ENCODE measurements around the gene OSBPL8.

Gene OSBPL8

GRCh38 chr12:76450690-76451089 is 108.9 kb downstream of the OSBPL8 start:
- Histone ChIP-seq H3K4me1 (ENCODE audit: control insufficient read depth, insufficient read depth, low read length) (0 out of 2 replicates have a peak, but pooled peaks cover 3% of the 10 kb centered on the region), H3K4me3 (ENCODE audit: low read depth, low read length) (no peak overlapping the region), H3K36me3 (ENCODE audit: control insufficient read depth in 2 of 2, insufficient read depth in 1 of 2, low read length in 2 of 2) (peaks cover 4% of the 10 kb centered on the region in 2 experiments; a peak in 2 of 3 replicates), H3K9me3 (ENCODE audit: control insufficient read depth, insufficient read depth, low read depth, low read length) (no peaks in the 10 kb centered on the region), H3K27ac (ENCODE audit: extremely low read depth, low read depth, low read length) (no peak overlapping the region)
- ChIA-PET POLR2A (no interaction called here), CTCF (no interaction called here)
- no peak for TF ChIP-seq ZNF214 (tag by site-specific recombination; IDR thresholded peaks at IDR 0.05; ENCODE audit: borderline replicate concordance)
- TF ChIP-seq ZBTB17 (tag by site-specific recombination; IDR thresholded peaks at IDR 0.05) = no peak
- TF ChIP-seq ZNF24 (tag by site-specific recombination; IDR thresholded peaks at IDR 0.05) = no peak
- TF ChIP-seq, protein P1, sequence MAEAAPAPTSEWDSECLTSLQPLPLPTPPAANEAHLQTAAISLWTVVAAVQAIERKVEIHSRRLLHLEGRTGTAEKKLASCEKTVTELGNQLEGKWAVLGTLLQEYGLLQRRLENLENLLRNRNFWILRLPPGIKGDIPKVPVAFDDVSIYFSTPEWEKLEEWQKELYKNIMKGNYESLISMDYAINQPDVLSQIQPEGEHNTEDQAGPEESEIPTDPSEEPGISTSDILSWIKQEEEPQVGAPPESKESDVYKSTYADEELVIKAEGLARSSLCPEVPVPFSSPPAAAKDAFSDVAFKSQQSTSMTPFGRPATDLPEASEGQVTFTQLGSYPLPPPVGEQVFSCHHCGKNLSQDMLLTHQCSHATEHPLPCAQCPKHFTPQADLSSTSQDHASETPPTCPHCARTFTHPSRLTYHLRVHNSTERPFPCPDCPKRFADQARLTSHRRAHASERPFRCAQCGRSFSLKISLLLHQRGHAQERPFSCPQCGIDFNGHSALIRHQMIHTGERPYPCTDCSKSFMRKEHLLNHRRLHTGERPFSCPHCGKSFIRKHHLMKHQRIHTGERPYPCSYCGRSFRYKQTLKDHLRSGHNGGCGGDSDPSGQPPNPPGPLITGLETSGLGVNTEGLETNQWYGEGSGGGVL (tag by site-specific recombination; IDR thresholded peaks at IDR 0.05) = no peak
- TF ChIP-seq ZNF114 (tag by site-specific recombination; IDR thresholded peaks at IDR 0.05) = no peak
- no peak for TF ChIP-seq HOXD13 (CRISPR knock-in tag; IDR thresholded peaks at IDR 0.05; ENCODE audit: borderline replicate concordance)
- no peak for TF ChIP-seq ZXDB (tag by site-specific recombination; IDR thresholded peaks at IDR 0.05)
- no peak for TF ChIP-seq KLF10 (tag by site-specific recombination; IDR thresholded peaks at IDR 0.05)
- TF ChIP-seq ZNF776 (tag by site-specific recombination; IDR thresholded peaks at IDR 0.05; ENCODE audit: borderline replicate concordance) = no peak
- no peak for TF ChIP-seq ZNF175 (tag by site-specific recombination; IDR thresholded peaks at IDR 0.05)
- no peak for TF ChIP-seq ZSCAN23 (tag by site-specific recombination; IDR thresholded peaks at IDR 0.05)
- no peak for TF ChIP-seq ZNF837 (tag by site-specific recombination; IDR thresholded peaks at IDR 0.05)
- TF ChIP-seq, protein P2, sequence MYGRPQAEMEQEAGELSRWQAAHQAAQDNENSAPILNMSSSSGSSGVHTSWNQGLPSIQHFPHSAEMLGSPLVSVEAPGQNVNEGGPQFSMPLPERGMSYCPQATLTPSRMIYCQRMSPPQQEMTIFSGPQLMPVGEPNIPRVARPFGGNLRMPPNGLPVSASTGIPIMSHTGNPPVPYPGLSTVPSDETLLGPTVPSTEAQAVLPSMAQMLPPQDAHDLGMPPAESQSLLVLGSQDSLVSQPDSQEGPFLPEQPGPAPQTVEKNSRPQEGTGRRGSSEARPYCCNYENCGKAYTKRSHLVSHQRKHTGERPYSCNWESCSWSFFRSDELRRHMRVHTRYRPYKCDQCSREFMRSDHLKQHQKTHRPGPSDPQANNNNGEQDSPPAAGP (tag by site-specific recombination; IDR thresholded peaks at IDR 0.05) = no peak
- TF ChIP-seq REPIN1 (tag by site-specific recombination; IDR thresholded peaks at IDR 0.05; ENCODE audit: low read depth) = no peak
- no peak for TF ChIP-seq ZNF140 (tag by site-specific recombination; IDR thresholded peaks at IDR 0.05)
- no peak for TF ChIP-seq ZNF223 (tag by site-specific recombination; IDR thresholded peaks at IDR 0.05)

DNA sequence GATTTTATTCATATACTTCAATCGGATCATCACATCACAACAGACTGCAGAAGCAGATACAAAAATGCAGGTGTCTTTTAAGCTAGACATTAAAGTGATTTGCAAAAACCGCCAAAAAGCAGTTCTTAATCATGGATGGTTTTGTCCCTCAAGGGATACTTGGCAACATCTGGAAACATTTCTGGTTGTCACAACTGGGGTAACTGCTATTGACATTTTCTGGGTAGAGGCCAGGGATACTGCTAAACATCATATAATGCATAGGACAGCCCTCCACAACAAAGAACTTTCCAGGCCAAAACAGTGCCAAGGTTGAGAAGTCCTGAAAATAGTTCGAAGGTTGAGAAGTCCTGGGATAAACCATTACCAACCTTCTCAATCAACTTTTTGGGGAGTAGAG is 109.6 kb downstream of the OSBPL8 start:
- no peak overlapping the region for H3K4me3 ChIP-seq (ENCODE audit: low read depth, low read length)
- CTCF ChIA-PET = no interaction called here
- no peaks in the 10 kb centered on the region; the same call in 1 of the 2 replicates for H3K4me1 ChIP-seq (ENCODE audit: control insufficient read depth, insufficient read depth, low read length)
- no peaks in the 10 kb centered on the region for H3K9me3 ChIP-seq (ENCODE audit: control insufficient read depth, insufficient read depth, low read depth, low read length)
- no peak overlapping the region for H3K27ac ChIP-seq (ENCODE audit: extremely low read depth, low read depth, low read length)
- POLR2A ChIA-PET = no interaction called here
- peaks cover 4% of the 10 kb centered on the region in 2 experiments; a peak in 2 of 3 replicates for H3K36me3 ChIP-seq (ENCODE audit: control insufficient read depth in 2 of 2, insufficient read depth in 1 of 2, low read length in 2 of 2)
- TF ChIP-seq ZNF138 (tag by site-specific recombination; IDR thresholded peaks at IDR 0.05; ENCODE audit: borderline replicate concordance) = no peak
- no peak for TF ChIP-seq ZSCAN4 (tag by site-specific recombination; IDR thresholded peaks at IDR 0.05)
- no peak for TF ChIP-seq ZNF350 (tag by site-specific recombination; IDR thresholded peaks at IDR 0.05)
- TF ChIP-seq ZNF792 (tag by site-specific recombination; IDR thresholded peaks at IDR 0.05) = no peak
- no peak for TF ChIP-seq ZNF10 (tag by site-specific recombination; IDR thresholded peaks at IDR 0.05)
- TF ChIP-seq, protein P3, sequence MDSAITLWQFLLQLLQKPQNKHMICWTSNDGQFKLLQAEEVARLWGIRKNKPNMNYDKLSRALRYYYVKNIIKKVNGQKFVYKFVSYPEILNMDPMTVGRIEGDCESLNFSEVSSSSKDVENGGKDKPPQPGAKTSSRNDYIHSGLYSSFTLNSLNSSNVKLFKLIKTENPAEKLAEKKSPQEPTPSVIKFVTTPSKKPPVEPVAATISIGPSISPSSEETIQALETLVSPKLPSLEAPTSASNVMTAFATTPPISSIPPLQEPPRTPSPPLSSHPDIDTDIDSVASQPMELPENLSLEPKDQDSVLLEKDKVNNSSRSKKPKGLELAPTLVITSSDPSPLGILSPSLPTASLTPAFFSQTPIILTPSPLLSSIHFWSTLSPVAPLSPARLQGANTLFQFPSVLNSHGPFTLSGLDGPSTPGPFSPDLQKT (IDR thresholded peaks at IDR 0.05; ENCODE audit: borderline replicate concordance, low read depth, low read length) = no peak
- TF ChIP-seq KLF9 (tag by site-specific recombination; IDR thresholded peaks at IDR 0.05; ENCODE audit: low read depth) = no peak
- no peak for TF ChIP-seq ZNF426 (tag by site-specific recombination; IDR thresholded peaks at IDR 0.05)
- TF ChIP-seq ZFP41 (tag by site-specific recombination; IDR thresholded peaks at IDR 0.05; ENCODE audit: borderline replicate concordance) = no peak
- no peak for TF ChIP-seq WT1 (tag by site-specific recombination; IDR thresholded peaks at IDR 0.05)
- no peak for TF ChIP-seq ZNF677 (tag by site-specific recombination; IDR thresholded peaks at IDR 0.05)
- TF ChIP-seq MEIS1 (CRISPR knock-in tag; IDR thresholded peaks at IDR 0.05; ENCODE audit: borderline replicate concordance) = no peak
- TF ChIP-seq ZEB2 (tag by site-specific recombination; IDR thresholded peaks at IDR 0.05) = no peak
- no peak for TF ChIP-seq SCRT1 (tag by site-specific recombination; IDR thresholded peaks at IDR 0.05; ENCODE audit: borderline replicate concordance)
- TF ChIP-seq, protein P4, sequence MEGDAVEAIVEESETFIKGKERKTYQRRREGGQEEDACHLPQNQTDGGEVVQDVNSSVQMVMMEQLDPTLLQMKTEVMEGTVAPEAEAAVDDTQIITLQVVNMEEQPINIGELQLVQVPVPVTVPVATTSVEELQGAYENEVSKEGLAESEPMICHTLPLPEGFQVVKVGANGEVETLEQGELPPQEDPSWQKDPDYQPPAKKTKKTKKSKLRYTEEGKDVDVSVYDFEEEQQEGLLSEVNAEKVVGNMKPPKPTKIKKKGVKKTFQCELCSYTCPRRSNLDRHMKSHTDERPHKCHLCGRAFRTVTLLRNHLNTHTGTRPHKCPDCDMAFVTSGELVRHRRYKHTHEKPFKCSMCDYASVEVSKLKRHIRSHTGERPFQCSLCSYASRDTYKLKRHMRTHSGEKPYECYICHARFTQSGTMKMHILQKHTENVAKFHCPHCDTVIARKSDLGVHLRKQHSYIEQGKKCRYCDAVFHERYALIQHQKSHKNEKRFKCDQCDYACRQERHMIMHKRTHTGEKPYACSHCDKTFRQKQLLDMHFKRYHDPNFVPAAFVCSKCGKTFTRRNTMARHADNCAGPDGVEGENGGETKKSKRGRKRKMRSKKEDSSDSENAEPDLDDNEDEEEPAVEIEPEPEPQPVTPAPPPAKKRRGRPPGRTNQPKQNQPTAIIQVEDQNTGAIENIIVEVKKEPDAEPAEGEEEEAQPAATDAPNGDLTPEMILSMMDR (tag by site-specific recombination; IDR thresholded peaks at IDR 0.05) = no peak
- TF ChIP-seq ZNF658 (tag by site-specific recombination; IDR thresholded peaks at IDR 0.05) = no peak

Data from HEK293 (cell line).